CD4-positive, CD25-positive, alpha-beta regulatory T cell (primary cell): ENCODE data around the gene GCNT3. TPM values are rescaled to one million over a fixed set of nuclear protein-coding genes. Genes with fewer than 3 reads are reported as not detected.

ENCODE experiments used
- ATAC-seq, 2 donors: fragments of 150-1000 bp; cut with Tn5 transposase; one replicate each; pipeline ENCODE4 v1.10.0; 2021; ENCODE audit warnings: low read depth in 2 of 2, moderate number of reproducible peaks in 2 of 2, moderate library complexity in 1 of 2
- DNase-seq, 3 donors: peaks; one replicate each; pipeline versions ENCODE4 v3.0.0 to v3.0.0-alpha.2; 2012 to 2022; ENCODE audit warnings: mixed read lengths in 1 of 3
- H3K27ac ChIP-seq: one replicate; pipeline ENCODE4 v1.7.0; 2013; ENCODE audit warnings: mild to moderate bottlenecking, low read length; ENCODE audit not compliant: insufficient read depth, poor library complexity, severe bottlenecking
- H3K27me3 ChIP-seq: one replicate; pipeline ENCODE4 v1.7.0; 2013; ENCODE audit warnings: low read length; ENCODE audit not compliant: control insufficient read depth, insufficient read depth
- H3K36me3 ChIP-seq: one replicate; pipeline ENCODE4 v1.7.0; 2013; ENCODE audit warnings: mild to moderate bottlenecking, low read length, moderate library complexity; ENCODE audit not compliant: control insufficient read depth, insufficient read depth
- H3K4me1 ChIP-seq: 2 replicates; pipeline ENCODE4 v1.7.0; 2013; ENCODE audit warnings: mild to moderate bottlenecking, low read length; ENCODE audit not compliant: insufficient read depth, control insufficient read depth, poor library complexity, severe bottlenecking
- H3K4me3 ChIP-seq: one replicate; pipeline ENCODE4 v1.7.0; 2013; ENCODE audit warnings: low read depth, mild to moderate bottlenecking, low read length, moderate library complexity
- H3K9me3 ChIP-seq, 2 experiments: 1 replicate in 1 of 2; 2 replicates in 1 of 2; pipeline ENCODE4 v1.7.0; 2013; ENCODE audit warnings: low read length in 2 of 2, mild to moderate bottlenecking in 1 of 2, moderate library complexity in 1 of 2; ENCODE audit not compliant: control insufficient read depth in 2 of 2
- H3K27ac Mint-ChIP-seq, 3 donors: one replicate each; pipeline ENCODE4 v1.8.0; 2020 to 2022; ENCODE audit warnings: mild to moderate bottlenecking in 3 of 3, mixed read lengths in 3 of 3, moderate library complexity in 2 of 3
- H3K27me3 Mint-ChIP-seq: one replicate; pipeline ENCODE4 v1.8.0; 2022; ENCODE audit warnings: mild to moderate bottlenecking, mixed read lengths
- H3K36me3 Mint-ChIP-seq: one replicate; pipeline ENCODE4 v1.8.0; 2020; ENCODE audit warnings: mixed read lengths
- H3K4me1 Mint-ChIP-seq, 4 donors: one replicate each; pipeline ENCODE4 v1.8.0; 2020 to 2022; ENCODE audit warnings: mixed read lengths in 4 of 4, mild to moderate bottlenecking in 1 of 4
- H3K4me3 Mint-ChIP-seq, 4 donors: one replicate each; pipeline ENCODE4 v1.8.0; 2020 to 2022; ENCODE audit warnings: mild to moderate bottlenecking in 4 of 4, mixed read lengths in 4 of 4, moderate library complexity in 3 of 4
- H3K9me3 Mint-ChIP-seq, 7 donors: one replicate each; pipeline ENCODE4 v1.8.0; 2020 to 2022; ENCODE audit warnings: mixed read lengths in 7 of 7, mild to moderate bottlenecking in 3 of 7, moderate library complexity in 2 of 7
- polyA plus RNA-seq, 4 donors: library from polyadenylated mRNA; unstranded; fragments of 300-500 nt; fragmentation: Illumina TruSeq; gene quantifications; one replicate each; pipeline ENCODE4 v1.2.3, GENCODE V29; 2021
- total RNA-seq: library from RNA; stranded (reverse); gene quantifications from one replicate; pipeline ENCODE4 v1.2.3, GENCODE V29; 2022

The GCNT3 gene
- total and polyA plus RNA-seq, 5 donors from 2014 or later = 0.32 TPM; not detected in 4

GRCh38 chr15:59668556-59668955, 57.0 kb downstream of the GCNT3 start:
- Mint-ChIP-seq H3K4me3 (no peak overlapping the region), H3K27me3 (no peaks in the 10 kb centered on the region), H3K36me3 (peaks cover 30% of the 10 kb centered on the region), H3K4me1 (peaks cover 0 to 21% (median 4%) of the 10 kb centered on the region in 4 donors), H3K27ac (no peak overlapping the region), H3K9me3 (peaks cover 0 to 1% (median 0%) of the 10 kb centered on the region in 7 donors)
- Histone ChIP-seq H3K4me3 (no peak overlapping the region), H3K27me3 (no peaks in the 10 kb centered on the region), H3K27ac (no peak overlapping the region), H3K9me3 (no peaks in the 10 kb centered on the region), H3K36me3 (peaks cover 82% of the 10 kb centered on the region), H3K4me1 (no peaks in the 10 kb centered on the region)
- DNase-seq (no peak), ATAC-seq (no peak)

Other genes starting within 250 kb of the GCNT3 start
- 1.5 TPM for gene MYO1E, start 238.9 kb upstream of the GCNT3 start, total RNA-seq
- gene MYO1E, start 238.9 kb upstream of the GCNT3 start, polyA plus RNA-seq = 1 to 10 TPM in 1 of 4 donors, under 1 TPM in 3; 0.14 to 1.6 (median 0.45) TPM
- gene FAM81A, start 173.6 kb upstream of the GCNT3 start, total RNA-seq = not detected
- gene FAM81A, start 173.6 kb upstream of the GCNT3 start, polyA plus RNA-seq = not detected
- 61.5 TPM for gene GTF2A2, start 45.7 kb downstream of the GCNT3 start, total RNA-seq
- gene GTF2A2, start 45.7 kb downstream of the GCNT3 start, polyA plus RNA-seq = 100 to 1,000 TPM; 119 to 174 (median 135) TPM
- gene BNIP2, start 77.5 kb downstream of the GCNT3 start, total RNA-seq = 98.8 TPM
- 100 to 1,000 TPM in 1 of 4 donors, 10 to 100 TPM in 3; 88.6 to 103 (median 93.6) TPM for gene BNIP2, start 77.5 kb downstream of the GCNT3 start, polyA plus RNA-seq